Heart left ventricle (tissue), 16 donors: ENCODE measurements around the gene RHOXF2. TPM values are rescaled to one million over a fixed set of nuclear protein-coding genes. Genes with fewer than 3 reads are reported as not detected.

Experiments used
- ATAC-seq, 4 donors: fragments of 200-7000 bp; cut with Tn5 transposase; one replicate each; pipeline ENCODE4 v1.9.1; 2020 to 2022; ENCODE audit warnings: moderate library complexity in 4 of 4, mild to moderate bottlenecking in 3 of 4, moderate number of reproducible peaks in 1 of 4
- DNase-seq, 5 donors: peaks; one replicate each; pipeline ENCODE4 v3.0.0-alpha.2; 2020
- H3K27ac ChIP-seq, 12 donors: fragments of 200-600 bp; sonication (generic) in 4 of 12; one replicate each; pipeline versions ENCODE4 v1.5.0 to v1.8.0; 2016 to 2022; ENCODE audit warnings: mild to moderate bottlenecking in 2 of 12
- H3K27me3 ChIP-seq, 9 donors: fragments of 200-600 bp; sonication (generic) in 2 of 9; one replicate each; pipeline versions ENCODE4 v1.5.1 to v1.8.0; 2016 to 2022; ENCODE audit warnings: mild to moderate bottlenecking in 3 of 9
- H3K36me3 ChIP-seq, 9 donors: fragments of 200-600 bp; sonication (generic) in 2 of 9; one replicate each; pipeline versions ENCODE4 v1.5.0 to v1.8.0; 2018 to 2022; ENCODE audit warnings: mild to moderate bottlenecking in 2 of 9
- H3K4me1 ChIP-seq, 12 donors: fragments of 200-600 bp; sonication (generic) in 4 of 12; one replicate each; pipeline versions ENCODE4 v1.5.0 to v1.8.0; 2016 to 2022; ENCODE audit warnings: mild to moderate bottlenecking in 3 of 12
- H3K4me3 ChIP-seq, 12 donors: fragments of 200-600 bp; sonication (generic) in 4 of 12; one replicate each; pipeline versions ENCODE4 v1.5.0 to v1.8.0; 2017 to 2022; ENCODE audit warnings: mild to moderate bottlenecking in 9 of 12, moderate library complexity in 4 of 12
- H3K9me3 ChIP-seq, 12 donors: fragments of 200-600 bp; sonication (generic) in 4 of 12; one replicate each; pipeline versions ENCODE4 v1.5.0 to v1.8.0; 2016 to 2022; ENCODE audit warnings: mild to moderate bottlenecking in 1 of 12
- CTCF ChIP-seq, 12 donors: fragments of 200-600 bp; sonication (generic) in 4 of 12; IDR thresholded peaks; one replicate each; pipeline versions ENCODE4 v1.5.0 to v1.8.0; 2018 to 2022; ENCODE audit warnings: antibody characterized with exemption in 12 of 12, mild to moderate bottlenecking in 5 of 12
- POLR2A ChIP-seq, 2 donors: fragments of 450-650 bp; IDR thresholded peaks; one replicate each; pipeline ENCODE4 v1.6.1; 2017; ENCODE audit warnings: antibody characterized with exemption in 2 of 2, mild to moderate bottlenecking in 2 of 2, moderate library complexity in 2 of 2
- WGBS, 4 donors: extraction: QIAGEN DNeasy Blood & Tissue Kit in 2 of 4; methylation state at CpG; one replicate each; pipeline versions ENCODE4 v1.1.5 to v1.1.7; 2013 to 2018; 5-methylcytosine and 5-hydroxymethylcytosine counted together
- intact Hi-C, 10 donors: fragments of 100-400 bp; cut with DNase I; formaldehyde crosslinking; loops; one replicate each; pipeline versions ENCODE4 v1.11.1 to v1.14.2; 2022
- polyA plus RNA-seq, 2 donors: library from polyadenylated mRNA; stranded (reverse); fragments of 200-250 nt; gene quantifications; one replicate each; pipeline ENCODE4 v1.2.3, GENCODE V29; 2013
- total RNA-seq, 9 donors: library from RNA; depleted of rRNA in 2 of 9; stranded (reverse); fragments of >200 nt in 2 of 9; fragmentation: NEBNext Ultra II Directional in 3 of 9; extraction: Animal tissue kit (Norgen Biotek cat#: 25700) in 3 of 9; gene quantifications; one replicate each; pipeline versions ENCODE4 v1.1.0 to v1.2.4, GENCODE V29; 2016 to 2023
- donor health status: ischemic (EF 13 %, LVEDD 7.1; RV severe dilation, severe dysfunction).
- donor health status: healthy with polysubstance abuse.
- donor health status: DM: no; HTN: yes; CAD: no.
- donor health status: DM: no; HTN: no; CAD: no.
- donor health status: ischemic (EF 25% LVEDD 6.9; RV normal size, moderate dysfunction).
- donor health status: ischemic (EF 25% LVEDD 5.7; RV mildly dilated, moderate dysfunction).
- donor health status: healthy.
- donor health status: DM: yes; HTN: yes; CAD: no.
- donor health status: ischemic (EF 35%, LVEDD 5.7; RV mildly dilated, moderate dysfunction).
- donor health status: nonischemic (EF 11% LVEDD 7.7; RV severe dilation, severe dysfunction).
- donor health status: DM: yes; HTN: yes; CAD: no.
- donor health status: PGD.
- donor health status: ischemic (EF 29% LVEDD 5.4; RV normal size, mild dysfunction).
- donor health status: nonischemic (EF 23%, LVEDD 6.1; RV moderate dilation, normal function).

The RHOXF2 gene
- total and polyA plus RNA-seq, 11 donors = not detected

- Histone ChIP-seq H3K27ac (no peak overlapping the region), H3K4me1 (no peaks in the 10 kb centered on the region), H3K9me3 (no peaks in the 10 kb centered on the region), H3K27me3 (peaks cover 0 to 10% (median 0%) of the 10 kb centered on the region in 9 donors), H3K36me3 (no peaks in the 10 kb centered on the region), H3K4me3 (no peak overlapping the region)
- DNase-seq (peak in 4 of 5 donors; percentile 24 to 42 (median 30)), ATAC-seq (peak in 3 of 4 donors; percentile 52 to 73 (median 73))
- intact Hi-C loops = loop anchor here in 1 of 10 donors (10.0 kb wide), 2 partner anchors 109 to 229 kb away; no protein-coding TSS in a partner anchor
- WGBS, 4 donors = 26 to 31% (median 28%) methylated on average over 7 to 8 of the region's 8 CpGs
- TF ChIP-seq POLR2A (IDR thresholded peaks at IDR 0.05) (no peak), CTCF (IDR thresholded peaks at IDR 0.05) (peak; percentile 51 to 78 (median 65))
Observed at GRCh38 chrX:120213438-120214265, 55.2 kb downstream of the RHOXF2 start.

Other genes starting within 250 kb of the RHOXF2 start
- 1 to 10 TPM; 2.9 to 7.8 (median 5.9) TPM for gene NKAP, start 214.9 kb upstream of the RHOXF2 start, total RNA-seq
- 1 to 10 TPM; 4.2 to 7.0 TPM for gene NKAP, start 214.9 kb upstream of the RHOXF2 start, polyA plus RNA-seq
- not detected for gene RHOXF2B, start 80.9 kb upstream of the RHOXF2 start, total RNA-seq
- gene RHOXF2B, start 80.9 kb upstream of the RHOXF2 start, polyA plus RNA-seq = not detected
- gene RHOXF1, start 42.7 kb upstream of the RHOXF2 start, total RNA-seq = not detected
- under 1 TPM in 1 of 2 donors, not detected in 1; 0.38 TPM for gene RHOXF1, start 42.7 kb upstream of the RHOXF2 start, polyA plus RNA-seq
- gene ZBTB33, start 92.2 kb downstream of the RHOXF2 start, total RNA-seq = 1 to 10 TPM; 5.3 to 8.9 (median 7.1) TPM
- gene ZBTB33, start 92.2 kb downstream of the RHOXF2 start, polyA plus RNA-seq = 1 to 10 TPM; 1.6 to 5.2 TPM
- gene TMEM255A, start 152.8 kb downstream of the RHOXF2 start, total RNA-seq = 1 to 10 TPM in 1 of 9 donors, under 1 TPM in 8; 0.07 to 2.4 (median 0.37) TPM
- under 1 TPM; 0.04 to 0.15 TPM for gene TMEM255A, start 152.8 kb downstream of the RHOXF2 start, polyA plus RNA-seq
- 1 to 10 TPM in 2 of 9 donors, under 1 TPM in 5, not detected in 2; 0.09 to 6.5 (median 0.13) TPM for gene ATP1B4, start 203.5 kb downstream of the RHOXF2 start, total RNA-seq
- under 1 TPM in 1 of 2 donors, not detected in 1; 0.15 TPM for gene ATP1B4, start 203.5 kb downstream of the RHOXF2 start, polyA plus RNA-seq